K562 (cell line): ENCODE data around the gene C9orf50. TPM values are rescaled to one million over a fixed set of nuclear protein-coding genes. Genes with fewer than 3 reads are reported as not detected.

ENCODE experiments used
- E2F6 ChIP-seq, 2 experiments: IDR thresholded peaks; 2 replicates each; pipeline ENCODE4 v1.6.1; 2011; ENCODE audit warnings: borderline replicate concordance in 1 of 2, control low read depth in 1 of 2, low read depth in 1 of 2, low read length in 1 of 2, mild to moderate bottlenecking in 1 of 2, mixed read lengths in 1 of 2, moderate library complexity in 1 of 2; ENCODE audit not compliant: insufficient read depth in 1 of 2, insufficient read length in 1 of 2, poor library complexity in 1 of 2, severe bottlenecking in 1 of 2; ENCODE audit errors: extremely low read depth in 1 of 2
- ETV5 ChIP-seq: sonication (generic); formaldehyde crosslinking; IDR thresholded peaks from 2 replicates; pipeline ENCODE4 v1.4.0; 2020; ENCODE audit warnings: low read depth, mild to moderate bottlenecking, missing genetic modification reagents
- HDAC8 ChIP-seq: fragments of 450-650 bp; IDR thresholded peaks from 2 replicates; pipeline ENCODE4 v1.6.1; 2016; ENCODE audit warnings: mild to moderate bottlenecking, missing genetic modification characterization, moderate library complexity, missing compliant biosample characterization
- ILF3 ChIP-seq: fragments of 450-650 bp; IDR thresholded peaks from 2 replicates; pipeline ENCODE4 v1.6.1; 2018; ENCODE audit warnings: antibody characterized with exemption, mild to moderate bottlenecking, moderate library complexity, borderline replicate concordance
- MCM7 ChIP-seq, 2 experiments: fragments of 450-650 bp; IDR thresholded peaks; 2 replicates each; pipeline ENCODE4 v1.6.1; 2016 to 2018
- NUFIP1 ChIP-seq: fragments of 450-650 bp; IDR thresholded peaks from 2 replicates; pipeline ENCODE4 v1.6.1; 2018; ENCODE audit not compliant: partially characterized antibody
- RBM25 ChIP-seq: fragments of 200-400 bp; formaldehyde crosslinking; IDR thresholded peaks from 2 replicates; pipeline ENCODE4 v1.6.1; 2018; ENCODE audit warnings: low read length, low read depth, moderate library complexity; ENCODE audit not compliant: severe bottlenecking
- STAT5A ChIP-seq: IDR thresholded peaks from 2 replicates; pipeline ENCODE4 v1.6.1; 2012; ENCODE audit warnings: low read length, inconsistent platforms, borderline replicate concordance
- TBL1XR1 ChIP-seq, 2 experiments: IDR thresholded peaks; 2 replicates each; pipeline ENCODE4 v1.6.1; 2012; ENCODE audit warnings: improper control_type of control experiment in 2 of 2, low read length in 2 of 2, mild to moderate bottlenecking in 1 of 2
- TEAD1 ChIP-seq, 2 experiments: fragments of 450-650 bp in 1 of 2; sonication (generic) in 1 of 2; formaldehyde crosslinking; IDR thresholded peaks; 2 replicates each; pipeline versions ENCODE4 v1.4.0 to v1.8.0; 2020 to 2022; ENCODE audit warnings: mild to moderate bottlenecking in 2 of 2, missing genetic modification reagents in 1 of 2
- TOE1 ChIP-seq, 2 experiments: fragments of 450-650 bp in 1 of 2; sonication (generic) in 1 of 2; formaldehyde crosslinking in 1 of 2; IDR thresholded peaks; 2 replicates each; pipeline versions ENCODE4 v1.7.1 to v1.8.0; 2016 to 2022; ENCODE audit warnings: borderline replicate concordance in 2 of 2, mild to moderate bottlenecking in 2 of 2, antibody characterized with exemption in 1 of 2, inconsistent platforms in 1 of 2, low read depth in 1 of 2, missing genetic modification reagents in 1 of 2, moderate library complexity in 1 of 2
- ZBTB26 ChIP-seq: fragments of 450-650 bp; formaldehyde crosslinking; IDR thresholded peaks from 2 replicates; pipeline ENCODE4 v1.4.0; 2022; ENCODE audit warnings: missing genetic modification characterization
- ZNF431 ChIP-seq: sonication (generic); formaldehyde crosslinking; IDR thresholded peaks from 2 replicates; pipeline ENCODE4 v1.8.0; 2022; ENCODE audit warnings: mild to moderate bottlenecking, missing genetic modification reagents
- polyA plus RNA-seq, 8 experiments: library from polyadenylated mRNA; depleted of rRNA in 4 of 8; stranded (reverse) in 5 of 8; unstranded in 3 of 8; fragments of >200 nt; fragmentation: Nextera tagmentation in 2 of 8; fragmentation: Illumina TruSeq in 1 of 8; extraction: Ambion mirVana in 2 of 8; extraction: Trizol in 1 of 8; gene quantifications; 2 replicates each; pipeline versions ENCODE4 v1.2.1 to v1.2.3, GENCODE V29; 2011 to 2014; ENCODE audit warnings: inconsistent platforms in 1 of 8, missing spikeins in 1 of 8
- total RNA-seq, 7 experiments: library from RNA; depleted of rRNA in 6 of 7; stranded (reverse); fragments of >200 nt in 6 of 7; fragmentation: Illumina TruSeq in 2 of 7; extraction: Trizol in 2 of 7; gene quantifications; 2 replicates each; pipeline versions ENCODE4 v1.2.1 to v1.2.3, GENCODE V29; 2011 to 2021; ENCODE audit warnings: low replicate concordance in 1 of 7
- TF ChIP-seq, protein P1 (sequence below): fragments of 250-450 bp; sonication (Bioruptor Pico); IDR thresholded peaks from 2 replicates; pipeline ENCODE4 v1.4.0; 2020
- TF ChIP-seq, protein P2 (sequence below), 3 experiments: fragments of 200-800 bp in 1 of 3; sonication (Bioruptor generic) in 1 of 3; sonication (generic) in 1 of 3; formaldehyde crosslinking in 1 of 3; IDR thresholded peaks; 2 replicates each; pipeline versions ENCODE4 v1.6.1 to v1.8.0; 2016 to 2022; ENCODE audit warnings: mild to moderate bottlenecking in 2 of 3, missing compliant biosample characterization in 2 of 3, missing genetic modification characterization in 2 of 3, missing genetic modification reagents in 1 of 3

The C9orf50 gene
- total and polyA plus RNA-seq, 9 of the 15 experiments (the other 6 are each of a cell fraction or from before 2014, with no cell fraction given), result not detected

- TF ChIP-seq, protein P1, sequence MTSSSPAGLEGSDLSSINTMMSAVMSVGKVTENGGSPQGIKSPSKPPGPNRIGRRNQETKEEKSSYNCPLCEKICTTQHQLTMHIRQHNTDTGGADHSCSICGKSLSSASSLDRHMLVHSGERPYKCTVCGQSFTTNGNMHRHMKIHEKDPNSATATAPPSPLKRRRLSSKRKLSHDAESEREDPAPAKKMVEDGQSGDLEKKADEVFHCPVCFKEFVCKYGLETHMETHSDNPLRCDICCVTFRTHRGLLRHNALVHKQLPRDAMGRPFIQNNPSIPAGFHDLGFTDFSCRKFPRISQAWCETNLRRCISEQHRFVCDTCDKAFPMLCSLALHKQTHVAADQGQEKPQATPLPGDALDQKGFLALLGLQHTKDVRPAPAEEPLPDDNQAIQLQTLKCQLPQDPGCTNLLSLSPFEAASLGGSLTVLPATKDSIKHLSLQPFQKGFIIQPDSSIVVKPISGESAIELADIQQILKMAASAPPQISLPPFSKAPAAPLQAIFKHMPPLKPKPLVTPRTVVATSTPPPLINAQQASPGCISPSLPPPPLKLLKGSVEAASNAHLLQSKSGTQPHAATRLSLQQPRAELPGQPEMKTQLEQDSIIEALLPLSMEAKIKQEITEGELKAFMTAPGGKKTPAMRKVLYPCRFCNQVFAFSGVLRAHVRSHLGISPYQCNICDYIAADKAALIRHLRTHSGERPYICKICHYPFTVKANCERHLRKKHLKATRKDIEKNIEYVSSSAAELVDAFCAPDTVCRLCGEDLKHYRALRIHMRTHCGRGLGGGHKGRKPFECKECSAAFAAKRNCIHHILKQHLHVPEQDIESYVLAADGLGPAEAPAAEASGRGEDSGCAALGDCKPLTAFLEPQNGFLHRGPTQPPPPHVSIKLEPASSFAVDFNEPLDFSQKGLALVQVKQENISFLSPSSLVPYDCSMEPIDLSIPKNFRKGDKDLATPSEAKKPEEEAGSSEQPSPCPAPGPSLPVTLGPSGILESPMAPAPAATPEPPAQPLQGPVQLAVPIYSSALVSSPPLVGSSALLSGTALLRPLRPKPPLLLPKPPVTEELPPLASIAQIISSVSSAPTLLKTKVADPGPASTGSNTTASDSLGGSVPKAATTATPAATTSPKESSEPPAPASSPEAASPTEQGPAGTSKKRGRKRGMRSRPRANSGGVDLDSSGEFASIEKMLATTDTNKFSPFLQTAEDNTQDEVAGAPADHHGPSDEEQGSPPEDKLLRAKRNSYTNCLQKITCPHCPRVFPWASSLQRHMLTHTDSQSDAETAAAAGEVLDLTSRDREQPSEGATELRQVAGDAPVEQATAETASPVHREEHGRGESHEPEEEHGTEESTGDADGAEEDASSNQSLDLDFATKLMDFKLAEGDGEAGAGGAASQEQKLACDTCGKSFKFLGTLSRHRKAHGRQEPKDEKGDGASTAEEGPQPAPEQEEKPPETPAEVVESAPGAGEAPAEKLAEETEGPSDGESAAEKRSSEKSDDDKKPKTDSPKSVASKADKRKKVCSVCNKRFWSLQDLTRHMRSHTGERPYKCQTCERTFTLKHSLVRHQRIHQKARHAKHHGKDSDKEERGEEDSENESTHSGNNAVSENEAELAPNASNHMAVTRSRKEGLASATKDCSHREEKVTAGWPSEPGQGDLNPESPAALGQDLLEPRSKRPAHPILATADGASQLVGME (CRISPR knock-in tag), result no peak
- TF ChIP-seq RBM25 (peak; percentile 54), ILF3 (no peak), TBL1XR1 (IDR thresholded peaks at IDR 0.05; ENCODE audit: low read length in 2 of 2) (no peak), STAT5A (no peak), NUFIP1 (no peak), ZNF431 (CRISPR knock-in tag) (0 out of 2 replicates have a peak, but pooled peaks have one; percentile 22), HDAC8 (tag) (peak; percentile 21; the same call in 1 of the 2 replicates), E2F6 (IDR thresholded peaks at IDR 0.05; ENCODE audit: borderline replicate concordance in 1 of 2, extremely low read depth in 1 of 2, insufficient read depth in 1 of 2, insufficient read length in 1 of 2, low read depth in 1 of 2, low read length in 1 of 2, poor library complexity in 1 of 2, severe bottlenecking in 1 of 2) (peak in 1 of 2 experiments; percentile 73), MCM7 (IDR thresholded peaks at IDR 0.05) (no peak), TOE1 (IDR thresholded peaks at IDR 0.05; ENCODE audit: borderline replicate concordance) (no peak), TOE1 (CRISPR knock-in tag; IDR thresholded peaks at IDR 0.05; ENCODE audit: borderline replicate concordance, low read depth) (no peak), TEAD1 (CRISPR knock-in tag; IDR thresholded peaks at IDR 0.05) (0 out of 4 replicates have a peak, but pooled peaks of 1 of the 2 experiments have one; percentile 24), ZBTB26 (CRISPR knock-in tag) (no peak), ETV5 (CRISPR knock-in tag) (no peak)
- TF ChIP-seq, protein P2, sequence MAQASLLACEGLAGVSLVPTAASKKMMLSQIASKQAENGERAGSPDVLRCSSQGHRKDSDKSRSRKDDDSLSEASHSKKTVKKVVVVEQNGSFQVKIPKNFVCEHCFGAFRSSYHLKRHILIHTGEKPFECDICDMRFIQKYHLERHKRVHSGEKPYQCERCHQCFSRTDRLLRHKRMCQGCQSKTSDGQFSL (CRISPR knock-in tag; IDR thresholded peaks at IDR 0.05), result 0 out of 2 replicates have a peak, but pooled peaks have one; percentile 15
- TF ChIP-seq, protein P2 (tag; IDR thresholded peaks at IDR 0.05), result peak in 1 of 2 experiments; percentile 38; a peak in 1 of 4 replicates
Observed at GRCh38 chr9:129610473-129611306, 10.2 kb downstream of the C9orf50 start (continued).
